Muscle of back (tissue), 11 donors: ENCODE measurements around the gene PPFIA1. TPM values are rescaled to one million over a fixed set of nuclear protein-coding genes. Genes with fewer than 3 reads are reported as not detected.

Experiments used
- DNase-seq, 3 donors: peaks; one replicate each; pipeline versions ENCODE4 v3.0.0 to v3.0.0-alpha.2; 2013
- polyA plus RNA-seq, 10 donors: library from polyadenylated mRNA; unstranded; fragments of 120-200 nt; gene quantifications; one replicate each; pipeline ENCODE4 v1.2.1, GENCODE V29; 2013; ENCODE audit not compliant: insufficient read length in 10 of 10

The PPFIA1 gene
- polyA plus RNA-seq, 10 donors: 25.6 to 41.8 (median 32.3) TPM

GRCh38 chr11:70411713-70412452 is 141.4 kb downstream of the PPFIA1 start:
- DNase-seq: no peak

- no peak for DNase-seq
These were observed 142.7 kb downstream of the PPFIA1 start for GRCh38 chr11:70413151-70413550.

- no peak for DNase-seq
These were observed 144.0 kb downstream of the PPFIA1 start for GRCh38 chr11:70414341-70415100.

GRCh38 chr11:70415191-70415590 is 144.7 kb downstream of the PPFIA1 start:
- DNase-seq: peak in 1 of 3 donors; percentile 31

GRCh38 chr11:70415642-70416395 is 145.3 kb downstream of the PPFIA1 start:
- DNase-seq: peak in 1 of 3 donors; percentile 24

- DNase-seq: no peak
These were observed 146.4 kb downstream of the PPFIA1 start for GRCh38 chr11:70416881-70417280.

GRCh38 chr11:70418130-70418529 is 147.6 kb downstream of the PPFIA1 start:
- no peak for DNase-seq

GRCh38 chr11:70419307-70420007 is 149.0 kb downstream of the PPFIA1 start:
- no peak for DNase-seq

GRCh38 chr11:70420008-70420464 is 149.5 kb downstream of the PPFIA1 start:
- DNase-seq: no peak

GRCh38 chr11:70420496-70420895 is 150.0 kb downstream of the PPFIA1 start:
- no peak for DNase-seq

- DNase-seq: peak in 2 of 3 donors; percentile 31 to 42
These were observed 150.6 kb downstream of the PPFIA1 start for GRCh38 chr11:70421123-70421522.

- DNase-seq: no peak
These were observed 152.4 kb downstream of the PPFIA1 start for GRCh38 chr11:70422692-70423522.

- no peak for DNase-seq
These were observed 153.3 kb downstream of the PPFIA1 start for GRCh38 chr11:70423523-70424505.

GRCh38 chr11:70424765-70425344 is 154.4 kb downstream of the PPFIA1 start:
- no peak for DNase-seq

GRCh38 chr11:70427436-70427835 is 156.9 kb downstream of the PPFIA1 start:
- DNase-seq: no peak

- DNase-seq: no peak
These were observed 158.4 kb downstream of the PPFIA1 start for GRCh38 chr11:70428701-70429427.

- no peak for DNase-seq
These were observed 158.9 kb downstream of the PPFIA1 start for GRCh38 chr11:70429428-70429705.

GRCh38 chr11:70429724-70430521 is 159.4 kb downstream of the PPFIA1 start:
- DNase-seq: no peak
